K562 (cell line): ENCODE measurements around the gene MRPS10.

Source experiments
- CBX2 ChIP-seq: fragments of 200-600 bp; sonication (generic); IDR thresholded peaks from one replicate; pipeline ENCODE4 v1.6.1; 2012; ENCODE audit warnings: mild to moderate bottlenecking, low read length, inconsistent platforms; ENCODE audit not compliant: insufficient read depth, poor library complexity, severe bottlenecking
- CTCF ChIP-seq, 3 experiments: IDR thresholded peaks in 2 of 3; conservative IDR thresholded peaks in 1 of 3; 2 replicates each; pipeline ENCODE4 v1.5.1; 2011 to 2012; ENCODE audit warnings: low read length in 3 of 3, mild to moderate bottlenecking in 3 of 3, control low read depth in 2 of 3, improper control_type of control experiment in 1 of 3, inconsistent platforms in 1 of 3, low read depth in 1 of 3, mixed read lengths in 1 of 3, moderate library complexity in 1 of 3; ENCODE audit not compliant: insufficient read depth in 2 of 3
- EP300 ChIP-seq: IDR thresholded peaks from 2 replicates; pipeline ENCODE4 v1.6.1; 2012; ENCODE audit warnings: low read length, improper control_type of control experiment
- EZH2 ChIP-seq: IDR thresholded peaks from 2 replicates; pipeline ENCODE4 v1.6.1; 2012; ENCODE audit warnings: low read depth, mild to moderate bottlenecking, inconsistent platforms, low read length, borderline replicate concordance
- KLF1 ChIP-seq: fragments of 450-650 bp; IDR thresholded peaks from 2 replicates; pipeline ENCODE4 v1.6.1; 2016; ENCODE audit warnings: missing genetic modification characterization, missing compliant biosample characterization
- KLF16 ChIP-seq: IDR thresholded peaks from 2 replicates; pipeline ENCODE4 v1.6.1; 2016; ENCODE audit warnings: antibody characterized with exemption
- MYBL2 ChIP-seq, 2 experiments: fragments of 450-650 bp in 1 of 2; sonication (generic) in 1 of 2; formaldehyde crosslinking in 1 of 2; IDR thresholded peaks; 2 replicates each; pipeline versions ENCODE4 v1.6.1 to v1.8.1; 2017 to 2022; ENCODE audit warnings: borderline replicate concordance in 1 of 2, inconsistent platforms in 1 of 2, low read depth in 1 of 2, mild to moderate bottlenecking in 1 of 2, missing genetic modification reagents in 1 of 2, moderate library complexity in 1 of 2
- MYC ChIP-seq, 2 experiments: fragments of 250-450 bp in 1 of 2; sonication (Bioruptor Pico) in 1 of 2; IDR thresholded peaks; 2 replicates each; pipeline versions ENCODE4 v1.5.1 to v1.6.1; 2012 to 2021; ENCODE audit warnings: low read depth in 2 of 2, borderline replicate concordance in 1 of 2, improper control_type of control experiment in 1 of 2, low read length in 1 of 2, mild to moderate bottlenecking in 1 of 2, moderate library complexity in 1 of 2
- NCOR1 ChIP-seq: fragments of 450-650 bp; IDR thresholded peaks from 2 replicates; pipeline ENCODE4 v1.6.1; 2016; ENCODE audit warnings: mild to moderate bottlenecking, moderate library complexity
- SMARCB1 ChIP-seq: IDR thresholded peaks from 2 replicates; pipeline ENCODE4 v1.6.1; 2011; ENCODE audit warnings: improper control_type of control experiment, low read depth; ENCODE audit not compliant: insufficient read length
- SMC3 ChIP-seq: conservative IDR thresholded peaks from 2 replicates; pipeline ENCODE4 v1.6.1; 2011; ENCODE audit warnings: low read depth, low read length, improper control_type of control experiment; ENCODE audit not compliant: insufficient read depth
- YY1 ChIP-seq, 3 experiments: IDR thresholded peaks; 2 replicates each; pipeline ENCODE4 v1.6.1; 2011; ENCODE audit warnings: low read length in 2 of 3, mild to moderate bottlenecking in 2 of 3, moderate library complexity in 2 of 3, borderline replicate concordance in 1 of 3, control low read depth in 1 of 3, low read depth in 1 of 3; ENCODE audit not compliant: insufficient read depth in 3 of 3, insufficient replicate concordance in 2 of 3, control insufficient read depth in 1 of 3, insufficient read length in 1 of 3; ENCODE audit errors: extremely low read depth in 1 of 3
- ZFP1 ChIP-seq: fragments of 450-650 bp; formaldehyde crosslinking; IDR thresholded peaks from 2 replicates; pipeline ENCODE4 v1.4.0; 2020; ENCODE audit warnings: mild to moderate bottlenecking, mixed read lengths
- TF ChIP-seq, protein P1 (sequence below): sonication (generic); formaldehyde crosslinking; IDR thresholded peaks from 2 replicates; pipeline ENCODE4 v1.5.0; 2020; ENCODE audit warnings: missing genetic modification reagents

- TF ChIP-seq KLF1 (tag) (no peak), SMC3 (no peak), MYBL2 (IDR thresholded peaks at IDR 0.05; ENCODE audit: low read depth) (no peak), MYBL2 (CRISPR knock-in tag; IDR thresholded peaks at IDR 0.05; ENCODE audit: borderline replicate concordance) (no peak), NCOR1 (no peak), MYC (IDR thresholded peaks at IDR 0.05; ENCODE audit: low read depth, low read length) (no peak), MYC (CRISPR knock-in tag; IDR thresholded peaks at IDR 0.05; ENCODE audit: borderline replicate concordance, low read depth) (no peak), ZFP1 (CRISPR knock-in tag) (no peak), EP300 (no peak), CTCF (IDR thresholded peaks at IDR 0.05 in 2 of 3, conservative IDR thresholded peaks at IDR 0.05 in 1 of 3; ENCODE audit: insufficient read depth in 2 of 3, low read depth in 1 of 3, low read length in 3 of 3) (no peak), YY1 (IDR thresholded peaks at IDR 0.05; ENCODE audit: borderline replicate concordance in 1 of 3, control insufficient read depth in 1 of 3, extremely low read depth in 1 of 3, insufficient read depth in 3 of 3, insufficient read length in 1 of 3, insufficient replicate concordance in 2 of 3, low read depth in 1 of 3, low read length in 2 of 3) (no peak), CBX2 (no peak), SMARCB1 (no peak), KLF16 (no peak), EZH2 (no peak)
- TF ChIP-seq, protein P1, sequence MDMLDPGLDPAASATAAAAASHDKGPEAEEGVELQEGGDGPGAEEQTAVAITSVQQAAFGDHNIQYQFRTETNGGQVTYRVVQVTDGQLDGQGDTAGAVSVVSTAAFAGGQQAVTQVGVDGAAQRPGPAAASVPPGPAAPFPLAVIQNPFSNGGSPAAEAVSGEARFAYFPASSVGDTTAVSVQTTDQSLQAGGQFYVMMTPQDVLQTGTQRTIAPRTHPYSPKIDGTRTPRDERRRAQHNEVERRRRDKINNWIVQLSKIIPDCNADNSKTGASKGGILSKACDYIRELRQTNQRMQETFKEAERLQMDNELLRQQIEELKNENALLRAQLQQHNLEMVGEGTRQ, result no peak
These were observed 24.3 kb upstream of the MRPS10 start for GRCh38 chr6:42241915-42242314.
